OCI-LY7 (cell line): Measurements from ENCODE around the gene MLN. TPM values are rescaled to one million over a fixed set of nuclear protein-coding genes. Genes with fewer than 3 reads are reported as not detected.

Experiments used
- BruUV-seq: library from RNA; stranded (reverse); fragments of 400-500 nt; replicated peaks from 2 replicates; lab custom pipeline; 2021; lab: Mats Ljungman, UMichigan
- CTCF ChIA-PET: fragments of 300-600 bp; sonication (Branson Sonifier 250); formaldehyde crosslinking; loops from one replicate; lab custom pipeline; 2022; ENCODE audit warnings: antibody characterized with exemption; ENCODE audit not compliant: unreplicated experiment; lab: Charles Lee
- POLR2A ChIA-PET: fragments of 300-600 bp; sonication (Branson Sonifier 250); formaldehyde crosslinking; loops from one replicate; lab custom pipeline; 2022; ENCODE audit warnings: antibody characterized with exemption; lab: Charles Lee
- DNase-seq: peaks from one replicate; pipeline ENCODE4 v3.0.0-alpha.2; 2015; ENCODE audit warnings: low spot score
- H2AFZ ChIP-seq: fragments of 200-600 bp; sonication (generic), shearing (Covaris generic); 2 replicates; pipeline ENCODE4 v1.6.1; 2014; ENCODE audit warnings: mild to moderate bottlenecking, antibody characterized with exemption, low read length, moderate library complexity
- H3K27ac ChIP-seq: fragments of 200-600 bp; sonication (generic); 2 replicates; pipeline ENCODE4 v1.5.1; 2014; ENCODE audit warnings: mixed run types, low read depth, mild to moderate bottlenecking, moderate library complexity, low read length, inconsistent platforms; ENCODE audit not compliant: poor library complexity, severe bottlenecking
- H3K36me3 ChIP-seq: fragments of 200-600 bp; sonication (generic); 2 replicates; pipeline ENCODE4 v1.6.1; 2014; ENCODE audit warnings: mild to moderate bottlenecking, antibody characterized with exemption, low read length, moderate library complexity, mixed read lengths; ENCODE audit not compliant: insufficient read depth
- H3K4me1 ChIP-seq: fragments of 200-600 bp; sonication (generic); 2 replicates; pipeline ENCODE4 v1.5.1; 2014; ENCODE audit warnings: mild to moderate bottlenecking, low read length; ENCODE audit not compliant: insufficient read depth, poor library complexity, severe bottlenecking
- H3K4me2 ChIP-seq: fragments of 200-600 bp; sonication (generic); 2 replicates; pipeline ENCODE4 v1.6.1; 2014; ENCODE audit warnings: mild to moderate bottlenecking, low read length
- H3K4me3 ChIP-seq: fragments of 200-600 bp; sonication (generic); 2 replicates; pipeline ENCODE4 v1.5.1; 2014; ENCODE audit warnings: mild to moderate bottlenecking, low read depth, low read length; ENCODE audit not compliant: poor library complexity, severe bottlenecking
- H3K79me2 ChIP-seq: fragments of 200-600 bp; sonication (generic); 2 replicates; pipeline ENCODE4 v1.6.1; 2016; ENCODE audit warnings: low read depth, mild to moderate bottlenecking, low read length, moderate library complexity, mixed read lengths; ENCODE audit not compliant: insufficient read depth
- H3K9me2 ChIP-seq: fragments of 200-600 bp; sonication (generic); 2 replicates; pipeline ENCODE4 v1.6.1; 2016; ENCODE audit warnings: mild to moderate bottlenecking, low read length, mixed read lengths; ENCODE audit not compliant: insufficient read depth
- H3K9me3 ChIP-seq: fragments of 200-600 bp; sonication (generic); 2 replicates; pipeline ENCODE4 v1.6.1; 2014; ENCODE audit warnings: mild to moderate bottlenecking, mixed run types, low read length, mixed read lengths
- H4K20me1 ChIP-seq: fragments of 200-600 bp; sonication (generic); 2 replicates; pipeline ENCODE4 v1.6.1; 2014; ENCODE audit warnings: mild to moderate bottlenecking, antibody characterized with exemption, low read length, moderate library complexity, mixed read lengths; ENCODE audit not compliant: insufficient read depth
- EZH2phosphoT487 ChIP-seq: fragments of 200-600 bp; sonication (generic); IDR thresholded peaks from 2 replicates; pipeline ENCODE4 v1.6.1; 2018; ENCODE audit warnings: low read depth, borderline replicate concordance, mild to moderate bottlenecking, mixed run types, antibody characterized with exemption, low read length, moderate library complexity, mixed read lengths
- intact Hi-C: fragments of 100-400 bp; cut with micrococcal nuclease; formaldehyde crosslinking; loops from one replicate; pipeline ENCODE4 v1.10.0; 2022; ENCODE audit not compliant: unreplicated experiment
- total RNA-seq, 2 experiments: library from RNA; depleted of rRNA in 1 of 2; stranded (reverse); fragments of >200 nt in 1 of 2; shearing (Covaris generic) in 1 of 2; gene quantifications; 2 replicates each; pipeline ENCODE4 v1.2.3, GENCODE V29; 2014 to 2022
- TF ChIP-seq, protein P1 (sequence below): fragments of 200-600 bp; sonication (generic); conservative IDR thresholded peaks from 2 replicates; pipeline ENCODE4 v1.5.1; 2014; ENCODE audit warnings: mild to moderate bottlenecking, antibody characterized with exemption, low read length, moderate library complexity, mixed read lengths

MLN gene
- total RNA-seq, 2 experiments from 2014 or later: not detected

DNA sequence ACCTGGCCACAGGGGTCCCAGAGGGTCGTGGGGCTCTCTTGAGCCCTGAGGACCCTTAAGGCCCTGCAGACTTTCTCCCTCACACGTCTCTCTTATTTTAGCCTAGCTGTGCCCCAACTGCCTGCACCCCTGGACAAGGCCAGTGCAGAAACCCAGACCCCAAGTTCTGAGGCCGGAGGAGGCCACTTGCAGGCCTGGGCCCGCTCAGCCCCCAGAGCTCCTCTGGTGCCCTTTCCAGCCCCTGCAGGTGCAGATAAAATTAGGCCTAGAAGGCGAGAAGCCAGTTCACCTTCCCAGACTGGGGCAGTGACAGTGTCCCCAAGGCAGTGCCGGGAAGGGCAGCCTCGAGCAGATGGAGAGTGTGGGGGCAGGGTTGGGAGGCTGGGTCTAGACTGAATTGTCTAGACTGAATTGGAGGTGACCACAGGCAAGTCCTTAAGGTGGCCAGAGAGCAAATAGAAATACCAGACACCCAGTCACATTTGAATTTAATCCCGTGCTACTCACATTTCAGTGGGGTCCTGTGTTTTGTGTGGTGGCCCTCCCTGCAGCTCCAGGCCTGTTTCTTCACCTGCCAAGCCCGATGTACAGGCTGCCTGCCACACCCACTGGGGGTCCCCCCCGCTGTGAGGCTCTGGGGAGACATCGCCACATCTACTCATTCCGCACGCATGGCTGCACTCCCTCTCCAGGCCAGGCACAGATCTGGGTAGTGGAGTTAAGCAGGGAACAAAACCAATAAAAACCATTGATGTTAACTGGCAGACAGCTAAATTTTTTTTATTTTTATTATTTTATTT is 48.5 kb downstream of the MLN start:
- Histone ChIP-seq H3K9me2 (no peaks in the 10 kb centered on the region), H3K9me3 (no peaks in the 10 kb centered on the region), H3K79me2 (no peaks in the 10 kb centered on the region), H3K4me2 (no peak overlapping the region), H3K27ac (no peak overlapping the region), H2AFZ (no peak overlapping the region), H4K20me1 (no peaks in the 10 kb centered on the region), H3K36me3 (no peaks in the 10 kb centered on the region), H3K4me3 (no peak overlapping the region), H3K4me1 (no peaks in the 10 kb centered on the region)
- no TSS peak for BruUV-seq
- no peak for TF ChIP-seq EZH2phosphoT487
- TF ChIP-seq, protein P1, sequence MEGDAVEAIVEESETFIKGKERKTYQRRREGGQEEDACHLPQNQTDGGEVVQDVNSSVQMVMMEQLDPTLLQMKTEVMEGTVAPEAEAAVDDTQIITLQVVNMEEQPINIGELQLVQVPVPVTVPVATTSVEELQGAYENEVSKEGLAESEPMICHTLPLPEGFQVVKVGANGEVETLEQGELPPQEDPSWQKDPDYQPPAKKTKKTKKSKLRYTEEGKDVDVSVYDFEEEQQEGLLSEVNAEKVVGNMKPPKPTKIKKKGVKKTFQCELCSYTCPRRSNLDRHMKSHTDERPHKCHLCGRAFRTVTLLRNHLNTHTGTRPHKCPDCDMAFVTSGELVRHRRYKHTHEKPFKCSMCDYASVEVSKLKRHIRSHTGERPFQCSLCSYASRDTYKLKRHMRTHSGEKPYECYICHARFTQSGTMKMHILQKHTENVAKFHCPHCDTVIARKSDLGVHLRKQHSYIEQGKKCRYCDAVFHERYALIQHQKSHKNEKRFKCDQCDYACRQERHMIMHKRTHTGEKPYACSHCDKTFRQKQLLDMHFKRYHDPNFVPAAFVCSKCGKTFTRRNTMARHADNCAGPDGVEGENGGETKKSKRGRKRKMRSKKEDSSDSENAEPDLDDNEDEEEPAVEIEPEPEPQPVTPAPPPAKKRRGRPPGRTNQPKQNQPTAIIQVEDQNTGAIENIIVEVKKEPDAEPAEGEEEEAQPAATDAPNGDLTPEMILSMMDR: no peak
- DNase-seq: no peak
- CTCF ChIA-PET: no interaction called here
- intact Hi-C loops: no loop called here
- POLR2A ChIA-PET: interaction anchor here (0.6 kb wide), 1 partner anchor 33 kb away, joined by 3 read pairs; no protein-coding TSS in a partner anchor

DNA sequence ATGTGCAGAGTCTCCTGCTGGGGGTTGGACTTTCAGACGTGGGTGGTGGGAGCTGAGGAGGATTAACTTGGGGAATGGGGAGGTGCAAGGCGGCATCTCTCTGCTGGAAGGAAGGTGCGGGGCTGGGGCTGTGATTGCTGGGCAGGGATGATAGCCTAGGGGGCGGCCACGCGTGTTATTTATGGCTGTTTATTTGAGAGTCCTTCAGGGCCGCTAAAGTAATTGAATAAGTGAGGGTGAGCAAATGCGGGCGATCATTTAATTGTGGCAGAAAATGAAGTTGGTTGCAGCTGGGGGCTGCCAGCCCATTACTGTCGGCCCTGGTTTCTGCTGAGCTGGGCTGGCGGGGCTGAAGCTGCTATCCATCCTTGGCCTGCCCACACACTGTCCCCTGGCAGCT is 49.6 kb downstream of the MLN start:
- CTCF ChIA-PET: no interaction called here
- H4K20me1 ChIP-seq: no peaks in the 10 kb centered on the region
- DNase-seq: no peak

More for the DNA sequence above, 49.6 kb downstream of the MLN start:
- H3K4me2 ChIP-seq: no peak overlapping the region
- no peaks in the 10 kb centered on the region for H3K4me1 ChIP-seq
- H3K4me3 ChIP-seq: no peak overlapping the region
- TF ChIP-seq, protein P1: no peak
- no peak for TF ChIP-seq EZH2phosphoT487
- H3K27ac ChIP-seq: no peak overlapping the region
- no TSS peak for BruUV-seq
- POLR2A ChIA-PET: no interaction called here
- intact Hi-C loops: no loop called here
- H2AFZ ChIP-seq: no peak overlapping the region
- H3K36me3 ChIP-seq: no peaks in the 10 kb centered on the region
- H3K9me3 ChIP-seq: no peaks in the 10 kb centered on the region
- H3K9me2 ChIP-seq: no peaks in the 10 kb centered on the region
- H3K79me2 ChIP-seq: no peaks in the 10 kb centered on the region
